HG02852 (cell line): ENCODE data around the gene ANKLE1.
A peak's percentile ranks its signal among the peaks of the same experiment; 100 is the strongest.
"Not testable (repeated sequence)": the region's sequence is repeated elsewhere in the genome, so short reads cannot be mapped to it uniquely, and the experiment has no call there.

ENCODE experiments used
- ATAC-seq: cut with Tn5 transposase; IDR thresholded peaks from one replicate; pipeline ENCODE4 v1.9.1; 2021; ENCODE audit warnings: mild to moderate bottlenecking, moderate library complexity; ENCODE audit not compliant: unreplicated experiment

The ANKLE1 gene

GRCh38 chr19:17279436-17279835, 2.3 kb upstream of the ANKLE1 start:
- no peak for ATAC-seq

- no peak for ATAC-seq
Measured at GRCh38 chr19:17282488-17283125, 906 bp downstream of the ANKLE1 start.

GRCh38 chr19:17283504-17283996, 1.8 kb downstream of the ANKLE1 start:
- no peak for ATAC-seq

GRCh38 chr19:17285415-17286135, 3.9 kb downstream of the ANKLE1 start:
- ATAC-seq: no peak

GRCh38 chr19:17286263-17286662, 4.6 kb downstream of the ANKLE1 start:
- ATAC-seq: no peak

GRCh38 chr19:17286752-17287151, 5.1 kb downstream of the ANKLE1 start:
- ATAC-seq: no peak

- ATAC-seq: no peak
Measured at GRCh38 chr19:17289489-17289888, 7.8 kb downstream of the ANKLE1 start.

- peak; percentile 79 for ATAC-seq
Measured at GRCh38 chr19:17292301-17293074, 10.8 kb downstream of the ANKLE1 start.

- no peak for ATAC-seq
Measured at GRCh38 chr19:17293605-17294004, 11.9 kb downstream of the ANKLE1 start.

- ATAC-seq: no peak
Measured at GRCh38 chr19:17294051-17294891, 12.6 kb downstream of the ANKLE1 start.

GRCh38 chr19:17295551-17295950, 13.8 kb downstream of the ANKLE1 start:
- ATAC-seq: not testable (repeated sequence)

- ATAC-seq: no peak
Measured at GRCh38 chr19:17296273-17296672, 14.6 kb downstream of the ANKLE1 start.

- ATAC-seq: no peak
Measured at GRCh38 chr19:17296976-17297375, 15.3 kb downstream of the ANKLE1 start.

- no peak for ATAC-seq
Measured at GRCh38 chr19:17300992-17301619, 19.4 kb downstream of the ANKLE1 start.

- no peak for ATAC-seq
Measured at GRCh38 chr19:17302391-17303166, 20.9 kb downstream of the ANKLE1 start.

- ATAC-seq: peak; percentile 64
Measured at GRCh38 chr19:17303167-17303939, 21.7 kb downstream of the ANKLE1 start, which contains the start of gene ABHD8. Gene ABHD8 (minus strand): TSS chr19:17303425. CDS start chr19:17301616, 1,809 bp downstream.

- no peak for ATAC-seq
Measured at GRCh38 chr19:17303940-17304267, 22.2 kb downstream of the ANKLE1 start.

- ATAC-seq: no peak
Measured at GRCh38 chr19:17304386-17305215, 22.9 kb downstream of the ANKLE1 start.
